ENCODE measurements around the gene UBAC1.

GRCh38 chr9:136004712-136005111 lies 43.5 kb upstream of the UBAC1 start:
- TF ChIP-seq CEBPB (tag; IDR thresholded peaks at IDR 0.05) (no peak), L3MBTL2 (IDR thresholded peaks at IDR 0.05) (no peak), RFX5 (IDR thresholded peaks at IDR 0.05; ENCODE audit: low read depth, low read length) (no peak), ZNF609 (CRISPR knock-in tag; IDR thresholded peaks at IDR 0.05; ENCODE audit: borderline replicate concordance) (no peak), MLLT1 (IDR thresholded peaks at IDR 0.05) (no peak), ZNF584 (CRISPR knock-in tag; IDR thresholded peaks at IDR 0.05; ENCODE audit: low read depth) (no peak), KAT7 (CRISPR knock-in tag; IDR thresholded peaks at IDR 0.05; ENCODE audit: borderline replicate concordance) (no peak)
- TF ChIP-seq, protein P1, sequence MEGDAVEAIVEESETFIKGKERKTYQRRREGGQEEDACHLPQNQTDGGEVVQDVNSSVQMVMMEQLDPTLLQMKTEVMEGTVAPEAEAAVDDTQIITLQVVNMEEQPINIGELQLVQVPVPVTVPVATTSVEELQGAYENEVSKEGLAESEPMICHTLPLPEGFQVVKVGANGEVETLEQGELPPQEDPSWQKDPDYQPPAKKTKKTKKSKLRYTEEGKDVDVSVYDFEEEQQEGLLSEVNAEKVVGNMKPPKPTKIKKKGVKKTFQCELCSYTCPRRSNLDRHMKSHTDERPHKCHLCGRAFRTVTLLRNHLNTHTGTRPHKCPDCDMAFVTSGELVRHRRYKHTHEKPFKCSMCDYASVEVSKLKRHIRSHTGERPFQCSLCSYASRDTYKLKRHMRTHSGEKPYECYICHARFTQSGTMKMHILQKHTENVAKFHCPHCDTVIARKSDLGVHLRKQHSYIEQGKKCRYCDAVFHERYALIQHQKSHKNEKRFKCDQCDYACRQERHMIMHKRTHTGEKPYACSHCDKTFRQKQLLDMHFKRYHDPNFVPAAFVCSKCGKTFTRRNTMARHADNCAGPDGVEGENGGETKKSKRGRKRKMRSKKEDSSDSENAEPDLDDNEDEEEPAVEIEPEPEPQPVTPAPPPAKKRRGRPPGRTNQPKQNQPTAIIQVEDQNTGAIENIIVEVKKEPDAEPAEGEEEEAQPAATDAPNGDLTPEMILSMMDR (IDR thresholded peaks at IDR 0.05 in 2 of 3, conservative IDR thresholded peaks at IDR 0.05 in 1 of 3; ENCODE audit: insufficient read depth in 2 of 3, low read depth in 1 of 3, low read length in 3 of 3), result 0 out of 6 replicates have a peak, but pooled peaks of 1 of the 3 experiments have one; percentile 7
- TF ChIP-seq, protein P2, sequence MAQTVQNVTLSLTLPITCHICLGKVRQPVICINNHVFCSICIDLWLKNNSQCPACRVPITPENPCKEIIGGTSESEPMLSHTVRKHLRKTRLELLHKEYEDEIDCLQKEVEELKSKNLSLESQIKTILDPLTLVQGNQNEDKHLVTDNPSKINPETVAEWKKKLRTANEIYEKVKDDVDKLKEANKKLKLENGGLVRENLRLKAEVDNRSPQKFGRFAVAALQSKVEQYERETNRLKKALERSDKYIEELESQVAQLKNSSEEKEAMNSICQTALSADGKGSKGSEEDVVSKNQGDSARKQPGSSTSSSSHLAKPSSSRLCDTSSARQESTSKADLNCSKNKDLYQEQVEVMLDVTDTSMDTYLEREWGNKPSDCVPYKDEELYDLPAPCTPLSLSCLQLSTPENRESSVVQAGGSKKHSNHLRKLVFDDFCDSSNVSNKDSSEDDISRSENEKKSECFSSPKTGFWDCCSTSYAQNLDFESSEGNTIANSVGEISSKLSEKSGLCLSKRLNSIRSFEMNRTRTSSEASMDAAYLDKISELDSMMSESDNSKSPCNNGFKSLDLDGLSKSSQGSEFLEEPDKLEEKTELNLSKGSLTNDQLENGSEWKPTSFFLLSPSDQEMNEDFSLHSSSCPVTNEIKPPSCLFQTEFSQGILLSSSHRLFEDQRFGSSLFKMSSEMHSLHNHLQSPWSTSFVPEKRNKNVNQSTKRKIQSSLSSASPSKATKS (CRISPR knock-in tag; IDR thresholded peaks at IDR 0.05), result no peak
